GM12892 (cell line): ENCODE data around the gene GRIN3A.
A peak's percentile ranks its signal among the peaks of the same experiment; 100 is the strongest.

Experiments
- DNase-seq: peaks from one replicate; pipeline ENCODE4 v3.0.0; 2011; ENCODE audit not compliant: insufficient read length
- FAIRE-seq: peaks from 2 replicates; lab custom pipeline; 2011; peaks lifted over from hg19 to GRCh38; lab: Jason Lieb, UNC
- POLR2A ChIP-seq: IDR thresholded peaks from 2 replicates; pipeline ENCODE4 v1.6.1; 2011; ENCODE audit warnings: low read depth, low read length, control low read depth
- POLR2AphosphoS5 ChIP-seq: IDR thresholded peaks from 2 replicates; pipeline ENCODE4 v1.6.1; 2011; ENCODE audit warnings: low read depth, low read length, control low read depth
- TAF1 ChIP-seq: IDR thresholded peaks from 2 replicates; pipeline ENCODE4 v1.6.1; 2011; ENCODE audit warnings: low read depth, mild to moderate bottlenecking, control low read depth, low read length, borderline replicate concordance

GRIN3A gene

DNA sequence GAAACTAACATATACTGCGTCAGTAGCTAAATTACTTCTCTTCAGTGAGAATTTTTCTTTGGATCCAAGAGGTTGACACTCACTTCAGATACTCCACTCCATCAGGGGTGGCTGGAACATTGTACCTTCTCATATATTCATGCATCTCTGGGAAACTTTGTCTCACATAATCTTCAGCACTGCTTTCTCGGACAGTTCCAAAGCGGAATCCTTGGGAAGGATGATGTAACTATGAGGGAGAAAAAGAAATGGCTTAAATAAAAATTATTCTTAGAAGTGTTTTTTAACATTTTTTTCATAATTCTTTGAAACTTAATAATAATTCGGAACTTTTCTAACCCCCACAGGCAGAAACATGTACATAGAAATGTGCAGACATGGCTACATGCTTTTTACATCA lies 110.3 kb downstream of the GRIN3A start:
- TF ChIP-seq POLR2AphosphoS5 (no peak), POLR2A (no peak), TAF1 (no peak)
- no peak for DNase-seq
- FAIRE-seq, result no peak

DNA sequence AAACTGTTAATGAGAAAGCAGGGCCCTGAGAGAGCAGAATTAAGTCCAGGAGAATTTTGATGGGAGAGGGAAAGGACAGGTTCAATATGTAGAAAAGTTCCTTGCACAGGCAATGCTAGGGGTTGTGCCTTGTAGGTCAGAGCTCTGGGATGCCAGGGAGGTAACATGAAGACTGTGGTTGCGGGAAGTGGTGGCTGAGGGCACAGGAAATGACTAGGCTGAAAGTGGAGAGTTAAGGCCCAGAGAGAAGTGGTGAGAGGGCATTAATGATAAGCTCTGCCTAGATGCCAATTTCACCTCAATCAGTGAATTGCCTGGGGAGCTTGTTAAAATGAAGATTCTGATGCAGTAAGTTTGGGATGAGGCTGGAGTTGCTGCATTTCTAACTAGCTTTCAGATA lies 112.2 kb downstream of the GRIN3A start:
- TF ChIP-seq POLR2A, result no peak
- TF ChIP-seq TAF1, result no peak
- no peak for TF ChIP-seq POLR2AphosphoS5
- FAIRE-seq, result no peak
- no peak for DNase-seq

DNA sequence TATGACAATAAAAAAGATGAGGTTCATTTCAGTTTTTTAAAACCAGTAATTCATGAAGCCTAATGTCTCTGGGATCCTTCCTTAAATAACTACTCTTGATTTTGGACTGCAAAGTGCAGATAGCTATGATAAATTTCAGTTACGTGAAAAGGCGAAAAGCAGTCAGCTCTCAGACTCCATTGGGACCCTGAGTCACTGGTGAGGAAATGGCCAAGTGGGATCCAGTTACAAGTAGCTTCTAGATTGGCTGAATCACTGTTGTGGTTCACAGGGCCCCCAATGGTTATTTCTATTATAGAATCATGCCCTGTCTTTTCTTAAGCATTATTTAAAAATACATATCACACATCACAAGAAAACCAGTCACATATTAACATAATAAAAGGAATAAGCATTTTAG lies 112.6 kb downstream of the GRIN3A start:
- no peak for FAIRE-seq
- TF ChIP-seq TAF1, result no peak
- TF ChIP-seq POLR2AphosphoS5, result no peak
- TF ChIP-seq POLR2A, result no peak
- no peak for DNase-seq

DNA sequence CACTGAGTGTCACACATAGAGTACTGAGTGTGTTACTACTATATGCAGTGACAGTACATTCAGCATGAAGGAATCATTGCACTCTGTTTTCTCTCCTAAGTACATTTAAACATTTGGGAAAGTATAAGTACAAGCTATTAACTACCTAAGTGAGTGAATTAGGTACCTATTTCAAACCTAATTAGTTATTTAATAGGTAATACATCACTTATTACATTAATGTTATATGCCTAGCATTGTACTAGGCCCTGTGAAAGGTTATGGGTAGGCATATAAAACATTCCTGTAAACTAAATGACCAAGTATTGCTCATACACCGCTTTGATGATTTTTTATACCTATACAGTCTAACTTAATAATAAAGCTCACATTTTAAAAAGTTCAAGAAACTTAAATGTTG lies 118.0 kb downstream of the GRIN3A start:
- no peak for FAIRE-seq
- no peak for TF ChIP-seq POLR2AphosphoS5
- TF ChIP-seq POLR2A, result no peak

DNA sequence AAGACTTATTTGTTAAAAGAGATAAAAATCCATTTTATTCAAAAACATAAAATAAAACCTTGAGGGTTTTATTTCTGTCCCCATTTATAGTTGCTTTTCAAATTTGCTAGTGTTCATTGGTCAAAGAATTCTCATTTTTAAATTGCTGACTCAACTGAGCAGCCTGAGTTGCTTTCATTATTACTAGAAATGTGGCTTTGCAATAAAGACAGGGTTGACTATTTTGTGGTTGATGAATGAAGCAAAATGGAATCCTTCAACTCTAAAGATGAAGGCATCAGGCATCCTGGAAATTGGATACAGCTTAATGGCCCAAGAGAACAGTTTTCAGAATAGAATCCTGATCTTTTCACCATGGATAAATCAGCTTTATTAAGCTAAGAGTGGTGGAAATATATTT lies 119.7 kb downstream of the GRIN3A start:
- DNase-seq (no peak), FAIRE-seq (no peak)
- TF ChIP-seq POLR2A (no peak), POLR2AphosphoS5 (no peak)

More for the DNA sequence above, 118.0 kb downstream of the GRIN3A start:
- DNase-seq, result no peak

DNA sequence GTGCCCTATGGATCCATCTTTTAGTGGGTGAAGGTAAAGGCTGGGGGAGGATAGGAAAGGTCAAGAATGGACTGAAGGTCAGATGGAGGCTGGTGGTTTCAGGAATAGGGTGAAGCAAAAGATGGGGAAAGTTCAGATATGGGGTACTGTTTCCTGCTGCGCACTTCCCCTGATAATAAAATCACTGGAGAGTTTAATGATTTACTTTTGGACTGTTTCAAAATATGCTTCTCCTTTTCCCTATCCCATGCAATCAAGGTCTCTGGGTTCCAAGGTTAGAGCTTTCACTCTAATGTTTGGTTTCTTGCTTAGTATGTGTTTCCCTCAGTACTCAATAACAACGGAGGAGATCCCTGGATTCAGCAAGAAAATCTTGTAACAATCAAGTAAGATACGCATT lies 132.9 kb downstream of the GRIN3A start:
- FAIRE-seq (no peak), DNase-seq (no peak)
- TF ChIP-seq TAF1 (no peak), POLR2AphosphoS5 (no peak), POLR2A (no peak)

DNA sequence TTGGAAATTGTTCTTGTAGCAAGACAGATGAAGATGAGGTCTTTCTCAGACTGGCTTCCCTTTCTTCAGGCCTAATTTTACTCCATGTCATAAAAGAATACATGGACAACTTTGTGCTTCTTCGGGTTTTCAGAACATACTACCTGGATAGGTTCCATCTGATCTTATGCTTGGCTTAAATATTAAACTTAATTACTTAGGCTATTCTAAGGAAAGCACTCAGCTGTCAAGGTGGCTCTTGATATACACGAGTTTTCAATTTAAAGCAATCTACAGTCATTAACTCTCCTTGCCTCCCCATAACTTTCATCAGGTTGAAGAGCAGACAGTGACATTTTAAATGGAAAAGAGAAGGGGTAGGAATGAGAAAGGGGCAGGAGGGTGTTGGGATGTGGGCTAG lies 134.2 kb downstream of the GRIN3A start:
- FAIRE-seq, result no peak
- TF ChIP-seq TAF1 (no peak), POLR2AphosphoS5 (no peak), POLR2A (no peak)
- DNase-seq, result no peak

DNA sequence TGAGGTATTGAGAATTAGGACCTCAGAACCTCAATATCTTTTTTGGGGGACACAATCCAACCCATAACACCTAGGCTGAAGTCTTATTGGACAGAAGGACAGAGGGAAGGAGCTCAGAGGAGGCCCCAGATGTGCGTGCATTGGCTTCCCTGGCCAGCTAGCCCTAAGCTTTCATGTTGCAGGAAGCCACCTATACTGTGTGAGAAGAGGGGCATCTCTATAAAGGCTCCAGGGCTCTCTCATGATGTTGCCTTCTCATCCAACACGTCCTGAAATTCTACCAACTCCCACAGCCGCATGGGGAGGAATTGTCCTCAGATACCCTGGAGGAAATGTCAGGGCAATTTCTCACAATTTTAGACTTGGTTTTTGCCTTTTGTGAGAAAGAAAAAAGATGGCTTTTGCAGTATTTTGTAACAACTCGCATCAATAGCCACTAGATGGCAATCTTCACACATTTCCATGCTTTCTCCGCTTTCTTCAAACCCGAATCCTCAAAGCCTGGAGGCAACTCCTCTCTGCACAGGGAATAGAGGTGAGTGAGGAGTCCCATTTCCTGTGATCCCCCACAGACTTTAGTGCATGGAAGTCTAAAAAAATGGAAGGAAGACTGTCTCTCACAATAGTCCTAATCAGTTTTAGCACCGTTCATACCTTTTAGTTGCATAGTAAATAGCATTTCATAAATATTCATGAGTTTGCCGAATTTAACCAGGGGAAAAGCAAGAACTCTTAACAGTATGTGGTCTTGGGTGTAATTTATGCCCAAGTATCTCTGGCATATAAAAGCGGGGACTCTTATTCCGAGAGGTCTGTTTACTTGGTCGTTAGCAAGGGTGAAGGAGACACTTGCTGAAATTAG lies 136.3 kb downstream of the GRIN3A start:
- no peak for TF ChIP-seq TAF1
- TF ChIP-seq POLR2AphosphoS5, result no peak
- TF ChIP-seq POLR2A, result no peak
- no peak for DNase-seq
- peak; percentile 57 for FAIRE-seq

DNA sequence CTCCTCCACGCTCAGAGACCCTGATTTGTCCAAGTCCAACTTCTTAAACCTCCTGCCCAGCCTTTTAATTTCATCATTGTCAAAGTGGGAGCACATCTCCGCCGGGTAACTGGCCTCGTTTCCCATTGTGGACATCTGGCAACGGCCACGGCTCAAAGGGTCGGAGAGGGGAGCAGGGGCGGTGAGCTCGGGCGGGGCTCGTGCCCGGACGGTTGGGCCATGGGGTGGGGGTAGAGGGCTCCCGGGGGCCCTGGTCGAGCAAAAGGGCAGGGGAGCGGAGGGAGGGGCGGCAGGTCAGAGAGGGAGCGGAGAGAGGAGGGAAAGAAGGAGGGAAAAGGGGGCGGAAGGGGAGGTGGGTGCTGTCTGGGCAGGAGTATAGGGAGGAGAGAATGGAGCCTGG lies 143.7 kb downstream of the GRIN3A start, which contains the start of gene PPP3R2:
TSS of gene PPP3R2 (minus strand) at position 174 of the 400 bp plus-strand sequence. CDS start at position 126, 48 bp downstream.
- DNase-seq (no peak), FAIRE-seq (no peak)
- no peak for TF ChIP-seq TAF1
- TF ChIP-seq POLR2A, result no peak
- TF ChIP-seq POLR2AphosphoS5, result no peak

DNA sequence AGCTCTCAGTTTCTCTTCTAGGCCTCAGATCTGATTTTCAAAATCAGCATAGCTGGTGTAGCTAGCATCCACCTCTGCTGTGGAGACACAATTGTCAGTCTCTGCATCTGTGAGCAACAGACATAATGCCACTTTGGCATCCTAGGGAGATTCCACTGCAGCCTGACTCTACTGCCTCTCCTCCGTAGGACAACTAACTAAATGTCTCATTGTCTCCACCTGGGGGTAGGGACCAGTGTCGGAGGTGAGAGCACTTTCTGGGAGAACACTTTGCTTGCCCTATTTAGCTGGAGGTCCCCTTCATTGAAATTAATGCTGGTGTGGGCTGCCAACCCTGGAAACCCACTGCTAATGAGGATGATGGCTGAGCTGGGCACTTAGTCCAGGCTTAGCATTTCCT lies 145.1 kb downstream of the GRIN3A start:
- FAIRE-seq (no peak), DNase-seq (no peak)
- TF ChIP-seq TAF1 (no peak), POLR2AphosphoS5 (no peak), POLR2A (no peak)

DNA sequence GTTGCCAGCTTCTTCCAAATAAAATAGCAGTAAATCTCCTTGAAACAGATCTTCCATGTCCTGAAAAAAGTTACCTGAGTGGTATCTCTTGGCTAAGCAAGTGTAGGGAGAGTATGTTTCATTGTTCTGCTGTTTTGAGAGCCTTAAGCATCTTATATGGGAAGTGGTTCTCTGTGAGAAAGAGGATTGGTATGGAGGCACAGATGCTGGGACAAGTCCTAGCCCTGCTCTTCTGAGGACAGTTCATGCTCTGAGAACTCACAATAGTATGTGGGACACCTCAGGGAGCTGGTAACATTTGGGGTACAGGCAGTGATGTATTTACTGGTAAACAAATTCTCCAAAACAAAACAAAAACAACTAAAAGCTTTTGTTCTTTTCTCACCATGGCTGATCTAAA lies 145.7 kb downstream of the GRIN3A start:
- TF ChIP-seq TAF1 (no peak), POLR2AphosphoS5 (no peak), POLR2A (no peak)
- FAIRE-seq (no peak), DNase-seq (no peak)

DNA sequence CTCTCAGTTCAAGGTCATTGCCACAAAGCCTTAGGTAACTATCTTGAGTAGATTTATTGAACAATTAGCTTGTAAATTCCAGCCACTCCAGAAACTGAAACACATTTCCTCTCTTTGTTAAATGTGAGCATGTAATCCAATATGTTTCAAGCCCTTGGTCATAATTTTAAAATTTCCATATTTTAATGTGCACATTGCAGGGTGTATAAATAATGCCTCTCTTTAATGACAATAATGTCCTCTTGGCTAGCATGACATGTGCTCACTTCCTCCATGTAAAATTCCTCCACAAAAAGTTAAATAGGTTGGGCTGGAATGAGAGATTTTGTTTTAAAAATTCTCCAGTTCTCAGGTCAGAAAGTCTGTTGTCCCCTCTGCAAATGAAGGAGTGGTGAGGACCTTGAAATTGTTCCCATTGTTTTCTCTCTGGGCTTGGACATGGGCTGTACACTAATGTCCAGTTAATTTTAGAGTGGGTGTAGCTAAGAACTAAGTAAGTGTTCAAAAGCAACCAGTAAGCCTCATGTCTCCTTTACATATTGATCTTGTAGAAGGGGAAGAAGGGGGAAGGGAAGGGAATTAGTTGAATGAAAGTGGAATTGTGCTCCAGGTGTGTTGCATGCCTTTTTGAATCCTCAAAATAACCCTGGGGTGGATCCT lies 146.5 kb downstream of the GRIN3A start:
- DNase-seq (no peak), FAIRE-seq (no peak)
- no peak for TF ChIP-seq TAF1
- TF ChIP-seq POLR2AphosphoS5, result no peak
- TF ChIP-seq POLR2A, result no peak
